RKO (cell line): ENCODE results near the gene HEPACAM2.

ENCODE experiments used
- DNase-seq: peaks from one replicate; pipeline ENCODE4 v3.0.0-alpha.2; 2016; ENCODE audit warnings: low spot score

The HEPACAM2 gene

GRCh38 chr7:93226310-93226709 is at the start of gene HEPACAM2:
HEPACAM2 (minus strand) TSS chr7:93226469.
- DNase-seq: no peak

- no peak for DNase-seq
These were observed 39.0 kb upstream of the HEPACAM2 start for GRCh38 chr7:93265220-93265619.

- DNase-seq: no peak
These were observed 36.3 kb upstream of the HEPACAM2 start for GRCh38 chr7:93262535-93262934.

- DNase-seq: no peak
These were observed 32.4 kb upstream of the HEPACAM2 start for GRCh38 chr7:93258661-93259060.

- DNase-seq: no peak
These were observed 23.4 kb upstream of the HEPACAM2 start for GRCh38 chr7:93249491-93250148.

- DNase-seq: peak; percentile 60
These were observed 19.5 kb upstream of the HEPACAM2 start for GRCh38 chr7:93245525-93246432.

- DNase-seq: no peak
These were observed 15.8 kb upstream of the HEPACAM2 start for GRCh38 chr7:93242106-93242505.

GRCh38 chr7:93239824-93240223 is 13.6 kb upstream of the HEPACAM2 start:
- no peak for DNase-seq

GRCh38 chr7:93238748-93239147 is 12.5 kb upstream of the HEPACAM2 start:
- no peak for DNase-seq

GRCh38 chr7:93238131-93238530 is 11.9 kb upstream of the HEPACAM2 start:
- no peak for DNase-seq

GRCh38 chr7:93235541-93235940 is 9.3 kb upstream of the HEPACAM2 start:
- no peak for DNase-seq

- DNase-seq: peak; percentile 56
These were observed 6.4 kb upstream of the HEPACAM2 start for GRCh38 chr7:93232673-93233018.

- peak; percentile 99 for DNase-seq
These were observed 5.8 kb upstream of the HEPACAM2 start, which contains the start of gene VPS50 for GRCh38 chr7:93231799-93232672. VPS50 (plus strand) TSS chr7:93232366; CDS start chr7:93232468, 102 bp downstream.

GRCh38 chr7:93231259-93231658 is 5.0 kb upstream of the HEPACAM2 start:
- DNase-seq: no peak

- peak; percentile 83 for DNase-seq
These were observed 2.0 kb upstream of the HEPACAM2 start for GRCh38 chr7:93228302-93228701.

- no peak for DNase-seq
These were observed 6.4 kb downstream of the HEPACAM2 start for GRCh38 chr7:93219868-93220267.

GRCh38 chr7:93218997-93219827 is 7.1 kb downstream of the HEPACAM2 start:
- DNase-seq: no peak

GRCh38 chr7:93212881-93213280 is 13.4 kb downstream of the HEPACAM2 start:
- DNase-seq: no peak

GRCh38 chr7:93211228-93211818 is 14.9 kb downstream of the HEPACAM2 start:
- DNase-seq: no peak

GRCh38 chr7:93205046-93205445 is 21.2 kb downstream of the HEPACAM2 start:
- no peak for DNase-seq

- no peak for DNase-seq
These were observed 22.8 kb downstream of the HEPACAM2 start for GRCh38 chr7:93203496-93203895.
